ENCODE results near the gene UGT1A5.

Gene UGT1A5

GRCh38 chr2:233810385-233810784 lies 97.7 kb downstream of the UGT1A5 start:
- peaks cover 62% of the 10 kb centered on the region for H3K27me3 ChIP-seq (ENCODE audit: insufficient read depth, low read length)

DNA sequence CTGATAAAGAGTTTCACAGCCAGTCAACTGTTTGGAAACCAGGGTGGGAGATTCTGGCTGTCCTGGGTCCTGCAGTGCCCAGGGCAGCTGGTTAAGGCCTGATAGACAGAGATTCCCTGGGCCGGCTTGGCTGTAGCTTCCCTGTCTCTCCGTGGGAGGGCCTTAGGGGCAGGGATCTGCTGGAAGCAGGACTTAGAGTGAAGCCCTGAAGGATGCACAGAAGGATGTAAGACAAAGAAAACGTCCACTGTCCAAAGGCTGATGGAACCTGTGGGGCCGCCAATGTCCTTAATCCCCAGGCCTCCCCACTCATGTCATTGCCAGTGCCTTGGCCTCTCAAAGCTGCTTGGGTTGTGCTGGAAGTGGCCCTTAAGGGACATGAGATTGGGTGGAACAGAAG lies 98.4 kb downstream of the UGT1A5 start:
- H2AFZ ChIP-seq (ENCODE audit: low read length, unreplicated experiment) = no peak overlapping the region
- H3K79me2 ChIP-seq (ENCODE audit: control insufficient read depth, insufficient read depth, low read length, unreplicated experiment) = no peaks in the 10 kb centered on the region
- H3K4me3 ChIP-seq (ENCODE audit: low read depth, low read length) = no peak overlapping the region
- no peaks in the 10 kb centered on the region for H3K36me3 ChIP-seq (ENCODE audit: insufficient read depth, low read length)
- no peak overlapping the region for H3K27ac ChIP-seq (ENCODE audit: low read depth, low read length)
- peaks cover 56% of the 10 kb centered on the region for H3K27me3 ChIP-seq (ENCODE audit: insufficient read depth, low read length)
- no peaks in the 10 kb centered on the region for H3K4me1 ChIP-seq (ENCODE audit: control insufficient read depth, insufficient read depth, low read length, unreplicated experiment)

More at GRCh38 chr2:233810385-233810784, 97.7 kb downstream of the UGT1A5 start:
- H3K4me3 ChIP-seq (ENCODE audit: low read depth, low read length) = no peak overlapping the region
- no peaks in the 10 kb centered on the region for H3K36me3 ChIP-seq (ENCODE audit: insufficient read depth, low read length)
- no peaks in the 10 kb centered on the region for H3K4me1 ChIP-seq (ENCODE audit: control insufficient read depth, insufficient read depth, low read length, unreplicated experiment)
- H3K27ac ChIP-seq (ENCODE audit: low read depth, low read length) = no peak overlapping the region
- H2AFZ ChIP-seq (ENCODE audit: low read length, unreplicated experiment) = no peak overlapping the region
- H3K79me2 ChIP-seq (ENCODE audit: control insufficient read depth, insufficient read depth, low read length, unreplicated experiment) = no peaks in the 10 kb centered on the region

GRCh38 chr2:233811732-233812131 lies 99.0 kb downstream of the UGT1A5 start:
- Histone ChIP-seq H3K79me2 (ENCODE audit: control insufficient read depth, insufficient read depth, low read length, unreplicated experiment) (no peaks in the 10 kb centered on the region), H3K4me1 (ENCODE audit: control insufficient read depth, insufficient read depth, low read length, unreplicated experiment) (no peaks in the 10 kb centered on the region), H3K36me3 (ENCODE audit: insufficient read depth, low read length) (no peaks in the 10 kb centered on the region), H3K4me3 (ENCODE audit: low read depth, low read length) (no peak overlapping the region), H2AFZ (ENCODE audit: low read length, unreplicated experiment) (no peak overlapping the region), H3K27ac (ENCODE audit: low read depth, low read length) (no peak overlapping the region), H3K27me3 (ENCODE audit: insufficient read depth, low read length) (peaks cover 51% of the 10 kb centered on the region)

DNA sequence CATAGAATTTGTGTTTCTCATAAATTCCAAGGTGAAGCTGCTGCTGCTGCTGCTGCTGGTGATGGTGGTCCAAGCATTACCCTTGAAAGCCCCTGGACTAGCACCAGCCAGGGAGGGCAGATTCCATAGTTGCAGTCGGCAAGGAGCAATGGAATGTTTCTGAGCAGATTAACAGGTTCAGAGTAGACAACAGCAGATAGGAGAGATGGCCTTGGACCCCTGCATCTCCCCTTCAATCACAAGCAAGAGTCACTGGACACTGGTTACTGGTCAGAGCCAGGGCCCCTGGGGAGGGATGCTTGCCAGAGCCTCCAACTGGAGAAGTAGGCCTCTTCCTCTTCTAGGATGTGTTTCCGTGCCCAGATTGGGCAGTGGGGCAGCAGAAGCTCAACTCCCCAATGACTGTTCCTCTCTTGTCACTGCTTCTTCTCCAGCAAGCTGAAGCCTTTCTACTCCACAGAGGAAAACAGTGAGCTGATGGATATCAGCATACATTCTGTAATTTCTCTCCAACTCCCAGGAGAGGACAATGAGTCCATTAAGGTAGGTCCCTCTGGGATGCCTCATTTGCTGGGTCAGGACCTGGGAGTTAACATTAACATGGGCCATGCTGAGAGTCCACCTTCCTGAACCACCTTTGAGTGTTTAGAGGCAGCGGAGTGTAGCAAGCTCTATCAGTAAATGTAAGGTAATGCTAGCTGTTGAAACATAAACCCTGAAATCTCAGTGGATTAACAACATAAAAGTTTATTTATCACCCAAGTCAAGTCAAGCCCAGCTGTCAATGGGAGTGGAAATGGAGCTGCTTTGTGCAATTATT lies 100.7 kb downstream of the UGT1A5 start:
- Histone ChIP-seq H3K27ac (ENCODE audit: low read depth, low read length) (no peak overlapping the region), H3K4me1 (ENCODE audit: control insufficient read depth, insufficient read depth, low read length, unreplicated experiment) (peaks cover 4% of the 10 kb centered on the region), H3K36me3 (ENCODE audit: insufficient read depth, low read length) (no peaks in the 10 kb centered on the region), H3K79me2 (ENCODE audit: control insufficient read depth, insufficient read depth, low read length, unreplicated experiment) (no peaks in the 10 kb centered on the region), H2AFZ (ENCODE audit: low read length, unreplicated experiment) (no peak overlapping the region), H3K4me3 (ENCODE audit: low read depth, low read length) (no peak overlapping the region), H3K27me3 (ENCODE audit: insufficient read depth, low read length) (peaks cover 41% of the 10 kb centered on the region)

GRCh38 chr2:233814056-233814835 lies 101.5 kb downstream of the UGT1A5 start:
- Histone ChIP-seq H3K4me1 (ENCODE audit: control insufficient read depth, insufficient read depth, low read length, unreplicated experiment) (peaks cover 4% of the 10 kb centered on the region), H3K36me3 (ENCODE audit: insufficient read depth, low read length) (no peaks in the 10 kb centered on the region), H3K4me3 (ENCODE audit: low read depth, low read length) (no peak overlapping the region), H2AFZ (ENCODE audit: low read length, unreplicated experiment) (no peak overlapping the region), H3K79me2 (ENCODE audit: control insufficient read depth, insufficient read depth, low read length, unreplicated experiment) (no peaks in the 10 kb centered on the region), H3K27ac (ENCODE audit: low read depth, low read length) (no peak overlapping the region), H3K27me3 (ENCODE audit: insufficient read depth, low read length) (peaks cover 33% of the 10 kb centered on the region)

GRCh38 chr2:233815861-233816260 lies 103.2 kb downstream of the UGT1A5 start:
- Histone ChIP-seq H3K36me3 (ENCODE audit: insufficient read depth, low read length) (no peaks in the 10 kb centered on the region), H3K27me3 (ENCODE audit: insufficient read depth, low read length) (peaks cover 18% of the 10 kb centered on the region), H3K79me2 (ENCODE audit: control insufficient read depth, insufficient read depth, low read length, unreplicated experiment) (no peaks in the 10 kb centered on the region), H3K27ac (ENCODE audit: low read depth, low read length) (no peak overlapping the region), H3K4me1 (ENCODE audit: control insufficient read depth, insufficient read depth, low read length, unreplicated experiment) (peaks cover 4% of the 10 kb centered on the region), H3K4me3 (ENCODE audit: low read depth, low read length) (no peak overlapping the region), H2AFZ (ENCODE audit: low read length, unreplicated experiment) (no peak overlapping the region)

DNA sequence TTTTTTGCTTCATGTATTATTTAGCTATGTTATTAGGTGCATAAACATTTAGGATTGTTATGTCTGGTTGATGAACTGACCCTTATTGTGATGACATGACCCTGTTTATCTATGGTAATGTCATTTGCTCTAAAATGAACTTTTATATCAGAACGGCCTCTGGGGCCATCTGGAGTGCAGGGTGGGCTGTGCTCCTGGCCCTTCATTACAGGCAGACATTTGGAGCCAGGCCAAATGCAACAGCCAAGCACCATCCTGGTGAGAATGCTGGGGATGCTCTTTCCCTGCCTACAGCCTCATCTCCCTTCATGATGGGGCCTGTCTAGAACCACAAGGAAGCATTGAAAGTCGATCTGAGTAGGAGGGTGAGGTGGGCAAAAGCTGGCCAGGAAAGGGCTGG lies 103.6 kb downstream of the UGT1A5 start:
- Histone ChIP-seq H3K27ac (ENCODE audit: low read depth, low read length) (no peak overlapping the region), H3K36me3 (ENCODE audit: insufficient read depth, low read length) (no peaks in the 10 kb centered on the region), H3K79me2 (ENCODE audit: control insufficient read depth, insufficient read depth, low read length, unreplicated experiment) (no peaks in the 10 kb centered on the region)

GRCh38 chr2:233816771-233817170 lies 104.1 kb downstream of the UGT1A5 start:
- no peaks in the 10 kb centered on the region for H3K79me2 ChIP-seq (ENCODE audit: control insufficient read depth, insufficient read depth, low read length, unreplicated experiment)
- H3K27me3 ChIP-seq (ENCODE audit: insufficient read depth, low read length) = peaks cover 11% of the 10 kb centered on the region; the same call in 1 of the 2 replicates
- H3K4me3 ChIP-seq (ENCODE audit: low read depth, low read length) = no peak overlapping the region
- peaks cover 4% of the 10 kb centered on the region for H3K4me1 ChIP-seq (ENCODE audit: control insufficient read depth, insufficient read depth, low read length, unreplicated experiment)
- H3K27ac ChIP-seq (ENCODE audit: low read depth, low read length) = no peak overlapping the region
- H3K36me3 ChIP-seq (ENCODE audit: insufficient read depth, low read length) = no peaks in the 10 kb centered on the region
- H2AFZ ChIP-seq (ENCODE audit: low read length, unreplicated experiment) = no peak overlapping the region

More for the DNA sequence above, 103.6 kb downstream of the UGT1A5 start:
- Histone ChIP-seq H3K27me3 (ENCODE audit: insufficient read depth, low read length) (peaks cover 14% of the 10 kb centered on the region; the same call in 1 of the 2 replicates), H3K4me3 (ENCODE audit: low read depth, low read length) (no peak overlapping the region), H2AFZ (ENCODE audit: low read length, unreplicated experiment) (no peak overlapping the region), H3K4me1 (ENCODE audit: control insufficient read depth, insufficient read depth, low read length, unreplicated experiment) (peaks cover 4% of the 10 kb centered on the region)

DNA sequence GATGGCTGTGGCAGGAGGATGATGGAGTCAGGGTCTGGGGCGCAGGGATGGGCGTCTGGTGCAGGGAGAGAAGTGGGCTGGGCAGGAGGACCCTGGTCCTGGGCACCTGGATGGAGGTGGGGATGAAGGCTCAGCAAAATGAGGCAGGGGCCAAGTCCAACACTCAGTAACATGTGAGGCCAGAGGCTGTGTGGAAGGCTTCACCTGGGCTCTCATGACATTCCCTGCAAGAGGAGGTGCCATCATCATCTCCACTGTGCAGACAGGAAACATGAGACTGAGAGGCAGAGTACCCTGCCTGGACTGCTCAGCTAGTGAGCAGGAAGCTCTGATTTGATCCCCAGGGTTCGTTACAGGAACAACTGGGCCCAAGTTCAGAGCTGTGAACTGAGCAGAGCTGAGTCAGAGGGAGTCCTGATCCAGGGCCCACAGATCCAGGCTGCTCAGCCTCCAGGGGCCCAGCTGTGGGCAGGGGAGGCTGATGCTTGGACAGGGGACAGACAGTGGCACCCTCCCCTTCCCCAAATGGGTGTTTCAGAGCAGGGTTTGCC lies 104.7 kb downstream of the UGT1A5 start:
- Histone ChIP-seq H3K27ac (ENCODE audit: low read depth, low read length) (no peak overlapping the region), H3K4me1 (ENCODE audit: control insufficient read depth, insufficient read depth, low read length, unreplicated experiment) (peaks cover 4% of the 10 kb centered on the region), H2AFZ (ENCODE audit: low read length, unreplicated experiment) (no peak overlapping the region), H3K4me3 (ENCODE audit: low read depth, low read length) (no peak overlapping the region), H3K36me3 (ENCODE audit: insufficient read depth, low read length) (no peaks in the 10 kb centered on the region), H3K79me2 (ENCODE audit: control insufficient read depth, insufficient read depth, low read length, unreplicated experiment) (no peaks in the 10 kb centered on the region), H3K27me3 (ENCODE audit: insufficient read depth, low read length) (peaks cover 9% of the 10 kb centered on the region; the same call in 1 of the 2 replicates)

DNA sequence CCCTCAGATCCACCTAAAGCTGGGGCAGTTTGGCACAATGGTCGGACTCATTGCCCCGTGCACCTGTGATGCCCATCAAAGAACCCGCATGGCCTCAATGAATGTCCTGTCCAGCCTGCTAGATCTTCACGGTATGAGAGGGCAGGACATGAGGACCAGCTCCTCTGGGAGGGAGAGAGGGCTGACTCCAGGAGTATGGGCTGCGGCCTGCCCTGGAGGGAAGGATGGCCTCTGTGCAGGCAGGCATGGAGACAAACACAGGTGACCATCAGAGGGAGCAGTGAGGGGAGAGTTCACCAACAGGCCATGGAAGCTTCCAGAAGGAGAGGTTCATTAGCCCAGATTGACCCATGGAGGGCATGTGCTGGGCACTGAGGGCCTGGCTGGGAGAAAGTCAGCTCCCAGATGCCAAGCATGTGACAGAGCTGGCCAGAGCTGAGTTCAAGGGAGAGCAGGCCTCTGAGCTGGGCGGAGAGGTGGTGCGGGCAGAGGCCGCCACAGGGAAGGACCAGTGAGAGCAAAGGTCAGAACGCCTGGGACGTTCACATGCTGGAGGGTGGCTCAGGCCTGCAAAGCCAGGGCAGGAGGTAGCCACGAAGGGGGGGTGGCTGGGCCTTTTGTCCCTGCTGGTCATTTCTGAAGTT lies 105.4 kb downstream of the UGT1A5 start:
- Histone ChIP-seq H3K36me3 (ENCODE audit: insufficient read depth, low read length) (no peaks in the 10 kb centered on the region), H3K27me3 (ENCODE audit: insufficient read depth, low read length) (peaks cover 2% of the 10 kb centered on the region; the same call in 1 of the 2 replicates)

More for the DNA sequence above, 105.4 kb downstream of the UGT1A5 start:
- Histone ChIP-seq H3K4me1 (ENCODE audit: control insufficient read depth, insufficient read depth, low read length, unreplicated experiment) (peaks cover 4% of the 10 kb centered on the region), H3K27ac (ENCODE audit: low read depth, low read length) (no peak overlapping the region), H2AFZ (ENCODE audit: low read length, unreplicated experiment) (no peak overlapping the region), H3K79me2 (ENCODE audit: control insufficient read depth, insufficient read depth, low read length, unreplicated experiment) (no peaks in the 10 kb centered on the region), H3K4me3 (ENCODE audit: low read depth, low read length) (no peak overlapping the region)
